Body of pancreas (tissue), 4 donors: ENCODE results near the gene DLEU7. TPM values are rescaled to one million over a fixed set of nuclear protein-coding genes. Genes with fewer than 3 reads are reported as not detected.

ENCODE experiments used
- ATAC-seq: fragments of 150-250 bp; one replicate; pipeline ENCODE4 v1.9.1; 2016
- DNase-seq, 4 donors: peaks; one replicate each; pipeline ENCODE4 v3.0.0-alpha.2; 2019
- H3K27ac ChIP-seq, 4 donors: fragments of 200-600 bp; sonication (generic); 1 replicate in 3 of 4; 2 replicates in 1 of 4; pipeline versions ENCODE4 v1.5.1 to v1.6.1; 2016 to 2019; ENCODE audit warnings: mild to moderate bottlenecking in 1 of 4, mixed read lengths in 1 of 4, moderate library complexity in 1 of 4
- H3K27me3 ChIP-seq, 2 donors: fragments of 200-600 bp; sonication (generic); one replicate each; pipeline ENCODE4 v1.6.0; 2016; ENCODE audit warnings: mild to moderate bottlenecking in 1 of 2
- H3K36me3 ChIP-seq, 2 donors: fragments of 200-600 bp; sonication (generic); replicated peaks in 1 of 2; 2 replicates each; pipeline ENCODE4 v1.5.1; 2016; ENCODE audit warnings: low read depth in 2 of 2; ENCODE audit not compliant: insufficient read depth in 1 of 2
- H3K4me1 ChIP-seq: fragments of 200-600 bp; sonication (generic); one replicate; pipeline ENCODE4 v1.6.0; 2016
- H3K4me3 ChIP-seq, 2 donors: fragments of 200-600 bp; sonication (generic); 1 replicate in 1 of 2; 2 replicates in 1 of 2; pipeline ENCODE4 v1.5.1; 2016 to 2019
- H3K9me3 ChIP-seq, 3 donors: fragments of 200-600 bp; sonication (generic); 1 replicate in 2 of 3; 2 replicates in 1 of 3; pipeline ENCODE4 v1.5.1; 2016
- POLR2A ChIP-seq, 3 donors: fragments of 450-650 bp; IDR thresholded peaks; one replicate each; pipeline ENCODE4 v1.6.1; 2016; ENCODE audit warnings: antibody characterized with exemption in 3 of 3, mild to moderate bottlenecking in 2 of 3
- WGBS, 2 donors: methylation state at CpG; one replicate each; pipeline ENCODE4 v1.1.5; 2017; 5-methylcytosine and 5-hydroxymethylcytosine counted together
- intact Hi-C: fragments of 100-400 bp; cut with DNase I; formaldehyde crosslinking; loops from one replicate; pipeline ENCODE4 v1.15.1; 2023
- total RNA-seq, 2 donors: library from RNA; depleted of rRNA; stranded (reverse); fragments of >200 nt; gene quantifications; one replicate each; pipeline ENCODE4 v1.1.0, GENCODE V29; 2016
- TF ChIP-seq, protein P1 (sequence below), 7 experiments: fragments of 450-650 bp in 4 of 7; fragments of 200-600 bp in 3 of 7; sonication (generic) in 3 of 7; IDR thresholded peaks; one replicate each; pipeline ENCODE4 v1.5.1; 2016 to 2019; ENCODE audit warnings: antibody characterized with exemption in 7 of 7

DLEU7 gene
- total RNA-seq, 2 donors from 2014 or later = not detected

DNA sequence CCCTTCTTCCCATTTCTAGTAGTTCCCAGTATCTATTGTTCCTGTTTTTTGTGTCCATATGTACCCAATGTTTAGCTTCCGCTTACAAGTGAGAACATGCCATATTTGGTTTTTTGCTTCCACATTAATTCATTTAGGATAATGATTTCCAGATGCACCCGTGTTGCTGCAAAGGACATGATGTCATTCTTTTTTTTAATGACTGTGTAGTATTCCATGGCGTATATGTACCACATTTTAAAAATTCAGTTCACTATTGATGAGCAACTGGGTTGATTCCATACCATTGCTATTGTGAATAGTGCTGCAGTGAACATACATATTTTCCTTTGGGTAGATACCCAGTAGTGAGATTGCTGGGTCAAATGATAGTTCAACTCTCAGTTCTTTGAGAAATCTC, 50.5 kb downstream of the DLEU7 start:
- no peaks in the 10 kb centered on the region for H3K36me3 ChIP-seq
- H3K27me3 ChIP-seq = no peaks in the 10 kb centered on the region
- intact Hi-C loops = no loop called here
- no peak overlapping the region for H3K4me3 ChIP-seq
- H3K9me3 ChIP-seq = no peaks in the 10 kb centered on the region
- H3K4me1 ChIP-seq = no peaks in the 10 kb centered on the region
- TF ChIP-seq, protein P1, sequence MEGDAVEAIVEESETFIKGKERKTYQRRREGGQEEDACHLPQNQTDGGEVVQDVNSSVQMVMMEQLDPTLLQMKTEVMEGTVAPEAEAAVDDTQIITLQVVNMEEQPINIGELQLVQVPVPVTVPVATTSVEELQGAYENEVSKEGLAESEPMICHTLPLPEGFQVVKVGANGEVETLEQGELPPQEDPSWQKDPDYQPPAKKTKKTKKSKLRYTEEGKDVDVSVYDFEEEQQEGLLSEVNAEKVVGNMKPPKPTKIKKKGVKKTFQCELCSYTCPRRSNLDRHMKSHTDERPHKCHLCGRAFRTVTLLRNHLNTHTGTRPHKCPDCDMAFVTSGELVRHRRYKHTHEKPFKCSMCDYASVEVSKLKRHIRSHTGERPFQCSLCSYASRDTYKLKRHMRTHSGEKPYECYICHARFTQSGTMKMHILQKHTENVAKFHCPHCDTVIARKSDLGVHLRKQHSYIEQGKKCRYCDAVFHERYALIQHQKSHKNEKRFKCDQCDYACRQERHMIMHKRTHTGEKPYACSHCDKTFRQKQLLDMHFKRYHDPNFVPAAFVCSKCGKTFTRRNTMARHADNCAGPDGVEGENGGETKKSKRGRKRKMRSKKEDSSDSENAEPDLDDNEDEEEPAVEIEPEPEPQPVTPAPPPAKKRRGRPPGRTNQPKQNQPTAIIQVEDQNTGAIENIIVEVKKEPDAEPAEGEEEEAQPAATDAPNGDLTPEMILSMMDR (IDR thresholded peaks at IDR 0.05) = no peak
- no peak for TF ChIP-seq POLR2A (IDR thresholded peaks at IDR 0.05)
- WGBS, 2 donors = 57 to 80% methylated on average over 3 of the region's 3 CpGs
- no peak overlapping the region for H3K27ac ChIP-seq
- DNase-seq = no peak
- ATAC-seq = no peak

DNA sequence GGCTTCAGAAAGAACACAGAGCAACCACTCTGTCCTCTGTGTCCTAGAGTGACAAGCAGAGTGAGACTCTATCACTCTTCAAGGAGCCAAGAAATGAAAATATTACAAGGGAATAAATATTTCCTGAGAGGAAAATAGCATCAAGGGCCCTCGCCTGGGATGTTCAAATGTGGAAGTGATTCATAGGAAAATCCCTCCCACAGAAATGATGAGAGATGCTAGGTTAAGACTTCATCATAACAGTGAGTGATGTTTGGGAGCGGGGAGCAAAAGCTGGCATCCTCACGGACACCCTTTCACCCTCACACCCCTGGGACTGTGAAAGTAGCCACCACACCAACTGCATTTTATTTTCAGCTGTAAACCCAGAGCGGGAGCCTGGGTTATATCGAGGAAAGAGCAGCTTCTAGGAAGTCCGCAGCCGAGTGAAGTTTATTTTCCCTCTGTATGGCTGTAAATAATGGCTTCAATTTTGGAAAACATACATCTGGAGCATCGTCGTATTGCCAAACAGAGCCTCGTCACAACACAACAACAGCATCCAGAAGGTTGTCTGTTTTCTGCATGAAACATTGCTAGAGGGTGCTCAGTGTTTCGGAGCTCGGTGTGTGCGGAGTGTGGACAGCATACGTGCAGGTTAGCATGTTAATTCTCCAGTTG, 54.8 kb downstream of the DLEU7 start:
- 83 to 84% methylated on average over 14 of the region's 14 CpGs for WGBS, 2 donors
- DNase-seq (no peak), ATAC-seq (no peak)
- no peaks in the 10 kb centered on the region for H3K27me3 ChIP-seq
- intact Hi-C loops = no loop called here
- no peak overlapping the region for H3K27ac ChIP-seq
- TF ChIP-seq, protein P1 (IDR thresholded peaks at IDR 0.05) = no peak
- no peaks in the 10 kb centered on the region for H3K4me1 ChIP-seq
- H3K9me3 ChIP-seq = no peaks in the 10 kb centered on the region
- H3K4me3 ChIP-seq = no peak overlapping the region
- no peaks in the 10 kb centered on the region for H3K36me3 ChIP-seq

DNA sequence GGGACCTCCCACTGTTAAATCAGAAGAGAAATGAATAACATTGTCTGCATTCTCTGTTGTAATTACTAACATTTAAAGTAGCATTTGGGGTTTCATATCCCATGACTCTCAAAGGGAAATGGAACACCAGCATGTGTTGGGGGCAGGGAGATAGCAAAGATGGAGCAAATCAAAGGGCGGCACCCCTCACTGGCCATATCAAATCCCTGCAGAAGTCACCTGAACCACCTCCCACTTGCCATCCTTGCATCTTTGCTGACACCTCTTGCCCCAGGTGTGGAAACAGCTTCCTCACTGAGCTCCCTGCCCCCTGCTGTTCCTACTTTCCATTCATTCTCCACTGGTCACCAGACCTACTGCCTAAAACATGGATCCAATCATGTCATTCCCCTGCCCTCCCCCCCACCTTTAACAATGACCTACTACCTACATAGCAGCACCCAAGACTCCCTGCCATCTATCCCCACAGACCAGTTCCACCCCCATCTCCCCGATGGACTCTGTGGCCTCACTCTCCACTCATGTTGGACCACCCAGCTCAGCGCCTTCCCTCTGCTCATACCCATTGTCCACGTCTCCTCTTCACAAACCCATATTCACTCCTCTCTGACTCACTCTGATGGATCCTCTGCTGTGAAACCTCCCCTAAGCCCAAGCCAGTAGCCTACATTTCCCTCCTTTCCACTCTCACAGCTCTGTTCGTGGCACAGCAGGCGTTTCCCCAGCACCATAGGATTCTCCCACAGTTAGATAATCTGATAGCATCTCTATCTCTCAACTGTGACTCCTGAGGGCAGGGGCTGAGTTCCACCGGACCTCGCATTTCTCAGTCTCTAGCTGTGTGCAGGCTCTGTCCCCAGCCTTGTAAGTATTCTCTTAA, 55.9 kb downstream of the DLEU7 start:
- Histone ChIP-seq H3K27ac (no peak overlapping the region), H3K9me3 (no peaks in the 10 kb centered on the region), H3K4me3 (no peak overlapping the region), H3K27me3 (no peaks in the 10 kb centered on the region), H3K36me3 (no peaks in the 10 kb centered on the region), H3K4me1 (no peaks in the 10 kb centered on the region)
- ATAC-seq (no peak), DNase-seq (no peak)
- WGBS, 2 donors = 81 to 84% methylated on average over 8 of the region's 8 CpGs
- intact Hi-C loops = no loop called here
- TF ChIP-seq, protein P1 (IDR thresholded peaks at IDR 0.05) = no peak
- no peak for TF ChIP-seq POLR2A (IDR thresholded peaks at IDR 0.05)

DNA sequence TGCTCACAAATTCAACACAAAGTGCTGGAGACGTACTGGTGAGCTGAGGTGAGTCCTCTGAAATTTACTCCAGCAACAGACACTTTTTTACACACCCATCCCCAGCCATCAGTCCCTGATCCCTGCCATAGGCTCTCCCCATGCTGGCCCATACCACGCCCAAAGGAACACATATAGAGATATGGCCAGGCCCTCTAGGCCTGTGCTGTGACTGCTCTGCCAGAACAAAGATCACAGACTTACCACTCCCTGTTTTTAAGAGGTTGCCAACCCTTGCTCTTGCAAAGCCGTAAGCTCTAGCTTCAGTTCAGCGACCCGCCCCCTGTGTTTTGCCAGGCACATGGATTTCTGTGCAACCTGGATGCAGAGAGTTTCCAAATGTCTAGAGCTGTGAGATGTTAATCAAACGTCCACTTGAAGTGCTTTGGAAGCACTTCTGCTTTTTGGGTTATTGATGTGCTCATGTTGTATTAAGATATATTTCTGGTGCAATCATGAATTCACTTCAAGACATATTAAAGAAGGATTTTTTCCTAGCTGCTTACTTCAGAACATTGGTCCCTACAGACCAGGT, 59.7 kb downstream of the DLEU7 start:
- Histone ChIP-seq H3K27ac (no peak overlapping the region), H3K4me1 (no peaks in the 10 kb centered on the region), H3K9me3 (no peaks in the 10 kb centered on the region), H3K36me3 (no peaks in the 10 kb centered on the region), H3K4me3 (no peak overlapping the region), H3K27me3 (no peaks in the 10 kb centered on the region)
- intact Hi-C loops = no loop called here
- WGBS, 2 donors = 75 to 76% methylated on average over 6 of the region's 6 CpGs
- DNase-seq = no peak
- TF ChIP-seq, protein P1 (IDR thresholded peaks at IDR 0.05) = no peak
- no peak for TF ChIP-seq POLR2A (IDR thresholded peaks at IDR 0.05)
- ATAC-seq = no peak
